Activated T-cell treated with anti-CD3 and anti-CD28 coated beads, Interleukin-2, amount 50 U/mL, for 72 hours (primary cell): ENCODE measurements around the gene ZMAT2. TPM values are rescaled to one million over a fixed set of nuclear protein-coding genes. Genes with fewer than 3 reads are reported as not detected.
A peak's percentile ranks its signal among the peaks of the same experiment; 100 is the strongest.
"Not testable (repeated sequence)": the region's sequence is repeated elsewhere in the genome, so short reads cannot be mapped to it uniquely, and the experiment has no call there.

Experiments
- ATAC-seq, 2 donors: fragments of 150-1000 bp; cut with Tn5 transposase; replicated peaks in 1 of 2; 2 replicates each; pipeline ENCODE4 v1.10.0; 2021; ENCODE audit warnings: moderate library complexity in 2 of 2, mild to moderate bottlenecking in 1 of 2
- DNase-seq, 2 donors: peaks; one replicate each; pipeline ENCODE4 v3.0.0; 2021 to 2022; ENCODE audit warnings: mixed read lengths in 1 of 2
- H3K27ac Mint-ChIP-seq: one replicate; pipeline ENCODE4 v1.8.0; 2022; ENCODE audit warnings: mild to moderate bottlenecking, moderate library complexity, mixed read lengths
- H3K27me3 Mint-ChIP-seq: one replicate; pipeline ENCODE4 v1.8.0; 2022; ENCODE audit warnings: low read depth, mixed read lengths
- H3K36me3 Mint-ChIP-seq, 2 donors: one replicate each; pipeline ENCODE4 v1.8.0; 2022; ENCODE audit warnings: mixed read lengths in 2 of 2, mild to moderate bottlenecking in 1 of 2; ENCODE audit not compliant: insufficient read depth in 2 of 2
- H3K4me1 Mint-ChIP-seq: one replicate; pipeline ENCODE4 v1.8.0; 2022; ENCODE audit warnings: low read depth, mixed read lengths
- H3K4me3 Mint-ChIP-seq, 2 donors: one replicate each; pipeline ENCODE4 v1.8.0; 2022; ENCODE audit warnings: mild to moderate bottlenecking in 2 of 2, mixed read lengths in 2 of 2, moderate library complexity in 2 of 2
- H3K9me3 Mint-ChIP-seq, 2 donors: one replicate each; pipeline ENCODE4 v1.8.0; 2022; ENCODE audit warnings: mixed read lengths in 2 of 2
- total RNA-seq, 2 donors: library from RNA; stranded (reverse); gene quantifications; one replicate each; pipeline ENCODE4 v1.2.3, GENCODE V29; 2022

Gene ZMAT2
- total RNA-seq, 2 donors from 2014 or later, result 44.9 to 53.7 TPM

- Mint-ChIP-seq H3K27me3 (peaks cover 10% of the 10 kb centered on the region), H3K36me3 (no peaks in the 10 kb centered on the region), H3K4me3 (peak overlapping the region in 1 of 2 donors; percentile 1), H3K4me1 (peaks cover 5% of the 10 kb centered on the region), H3K9me3 (no peaks in the 10 kb centered on the region), H3K27ac (peak overlapping the region; percentile 1)
- ATAC-seq, result no peak
- no peak for DNase-seq
Measured at GRCh38 chr5:140718266-140718592, 18.0 kb downstream of the ZMAT2 start.

DNA sequence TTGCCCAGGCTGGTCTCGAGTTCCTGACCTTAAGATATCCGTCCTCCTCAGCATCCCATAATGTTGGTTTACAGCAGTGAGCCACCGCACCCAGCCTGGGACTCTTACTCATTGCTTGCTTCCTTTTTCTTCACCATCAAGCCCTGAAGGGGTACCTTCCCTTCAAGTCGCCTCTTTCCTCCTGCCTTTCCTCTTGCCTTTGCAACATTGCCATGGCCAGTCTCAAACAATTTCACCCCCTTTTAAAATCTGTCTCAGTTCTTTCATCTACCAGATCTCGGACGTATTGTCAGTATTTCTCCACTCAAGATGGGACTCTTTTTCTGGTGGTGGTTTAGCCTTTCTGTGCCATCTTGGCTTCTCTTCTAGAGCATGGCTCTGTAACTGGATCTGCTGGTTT, 20.5 kb downstream of the ZMAT2 start:
- Mint-ChIP-seq H3K27me3 (peaks cover 16% of the 10 kb centered on the region), H3K4me1 (peaks cover 16% of the 10 kb centered on the region)
- H3K27ac Mint-ChIP-seq, result not testable (repeated sequence)

DNA sequence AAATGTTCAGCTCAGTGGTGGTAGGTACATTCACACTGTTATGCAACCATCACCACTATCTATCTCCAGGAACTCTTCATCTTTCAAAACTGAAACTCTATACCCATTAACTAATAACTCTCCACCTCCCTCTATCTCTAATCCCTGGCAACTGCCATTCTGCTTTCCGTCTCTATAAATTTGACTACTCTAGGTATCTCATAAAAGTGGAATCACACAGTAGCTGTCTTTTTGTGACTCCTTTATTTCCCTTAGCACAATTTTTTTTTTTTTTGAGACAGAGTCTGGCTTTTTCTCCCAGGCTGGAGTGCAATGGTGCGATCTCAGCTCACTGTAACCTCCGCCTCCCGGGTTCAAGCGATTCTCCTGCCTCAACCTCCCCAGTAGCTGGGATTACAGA, 21.1 kb downstream of the ZMAT2 start:
- H3K27ac Mint-ChIP-seq, H3K36me3 Mint-ChIP-seq, ATAC-seq, DNase-seq, H3K4me3 Mint-ChIP-seq, H3K9me3 Mint-ChIP-seq: not testable (repeated sequence)
- Mint-ChIP-seq H3K4me1 (peaks cover 23% of the 10 kb centered on the region), H3K27me3 (peaks cover 16% of the 10 kb centered on the region)

More for the DNA sequence above, 20.5 kb downstream of the ZMAT2 start:
- not testable (repeated sequence) for H3K4me3 Mint-ChIP-seq, H3K9me3 Mint-ChIP-seq, DNase-seq, H3K36me3 Mint-ChIP-seq
- peak in 1 of 2 donors; percentile 19 for ATAC-seq

DNA sequence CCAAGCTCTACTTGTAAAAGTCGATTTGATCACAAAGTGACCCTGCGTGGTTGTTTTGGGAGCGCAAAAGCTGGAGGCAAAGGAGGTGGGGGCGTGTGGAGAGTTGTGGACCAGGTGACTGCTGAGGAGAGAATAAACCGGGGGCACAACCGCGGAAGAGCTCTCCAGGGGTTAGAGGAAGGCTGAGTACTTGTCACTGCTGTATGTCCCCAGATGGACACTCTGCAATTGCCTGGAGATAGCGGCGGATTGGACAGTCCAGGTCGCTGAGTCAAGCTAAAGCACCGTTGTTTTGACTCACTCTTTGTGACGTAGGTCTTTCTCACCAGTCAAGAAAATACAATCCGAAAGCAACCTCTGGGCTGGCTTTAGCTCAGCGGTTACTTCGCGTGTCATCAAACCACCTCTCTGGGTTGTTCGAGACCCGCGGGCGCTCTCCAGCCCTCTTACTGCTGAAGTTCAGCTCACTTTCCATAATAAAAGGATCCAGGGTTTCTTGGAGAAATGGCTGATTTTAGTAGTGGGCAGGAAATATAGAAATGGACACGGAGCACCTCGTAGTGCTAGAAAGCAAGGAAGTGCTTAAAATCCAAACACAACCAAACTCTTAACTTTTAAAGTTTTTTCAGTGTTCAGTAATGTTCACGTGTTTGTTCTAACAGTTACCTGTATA, 25.7 kb downstream of the ZMAT2 start:
- H3K36me3 Mint-ChIP-seq, result peaks cover 3 to 4% of the 10 kb centered on the region in 2 donors
- peaks cover 23% of the 10 kb centered on the region for H3K4me1 Mint-ChIP-seq
- H3K27ac Mint-ChIP-seq, result peak overlapping the region; percentile 99
- ATAC-seq (peak; percentile 94 to 96), DNase-seq (peak; percentile 84 to 87)
- peaks cover 2% of the 10 kb centered on the region in 2 donors for H3K9me3 Mint-ChIP-seq
- H3K4me3 Mint-ChIP-seq, result peak overlapping the region; percentile 85 to 87
- H3K27me3 Mint-ChIP-seq, result peaks cover 25% of the 10 kb centered on the region

- DNase-seq, result no peak
- Mint-ChIP-seq H3K9me3 (peaks cover 3 to 4% of the 10 kb centered on the region in 2 donors), H3K27ac (no peak overlapping the region), H3K36me3 (peaks cover 0 to 2% of the 10 kb centered on the region in 2 donors), H3K4me3 (no peak overlapping the region), H3K4me1 (no peaks in the 10 kb centered on the region), H3K27me3 (peaks cover 32% of the 10 kb centered on the region)
- ATAC-seq, result no peak
Measured at GRCh38 chr5:140733098-140733497, 32.9 kb downstream of the ZMAT2 start.

GRCh38 chr5:140734354-140734753, 34.1 kb downstream of the ZMAT2 start:
- Mint-ChIP-seq H3K4me1 (no peaks in the 10 kb centered on the region), H3K36me3 (peaks cover 0 to 2% of the 10 kb centered on the region in 2 donors), H3K4me3 (no peak overlapping the region), H3K9me3 (peaks cover 3 to 4% of the 10 kb centered on the region in 2 donors), H3K27me3 (peaks cover 25% of the 10 kb centered on the region), H3K27ac (no peak overlapping the region)
- no peak for ATAC-seq
- DNase-seq, result no peak

GRCh38 chr5:140737486-140737885, 37.2 kb downstream of the ZMAT2 start:
- Mint-ChIP-seq H3K36me3 (peaks cover 2 to 3% of the 10 kb centered on the region in 2 donors), H3K27ac (no peak overlapping the region), H3K4me1 (no peaks in the 10 kb centered on the region), H3K9me3 (peaks cover 6 to 10% of the 10 kb centered on the region in 2 donors), H3K27me3 (peaks cover 25% of the 10 kb centered on the region), H3K4me3 (no peak overlapping the region)
- DNase-seq, result no peak
- ATAC-seq, result no peak

DNA sequence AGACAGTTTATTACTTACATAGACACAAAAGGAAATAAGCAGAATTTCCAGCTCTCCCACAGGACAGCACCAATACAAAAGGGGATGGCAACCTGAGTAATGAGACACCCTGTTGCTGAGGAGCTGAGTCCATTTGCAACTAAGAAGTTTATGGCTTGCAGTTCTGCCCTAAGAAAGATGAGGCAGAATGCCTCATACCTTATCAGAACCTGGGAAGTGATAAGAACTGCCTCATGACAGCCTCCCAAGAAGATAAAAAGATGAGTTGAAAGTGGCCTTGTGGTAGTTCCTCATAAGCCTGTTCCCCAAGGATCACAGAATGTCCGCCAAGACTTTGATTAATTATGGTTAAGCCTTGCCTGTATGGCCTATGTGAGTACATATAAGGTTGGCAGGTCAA, 41.7 kb downstream of the ZMAT2 start:
- no peaks in the 10 kb centered on the region for H3K4me1 Mint-ChIP-seq
- H3K9me3 Mint-ChIP-seq, result peaks cover 8 to 10% of the 10 kb centered on the region in 2 donors
- peaks cover 2 to 5% of the 10 kb centered on the region in 2 donors for H3K36me3 Mint-ChIP-seq
- no peak overlapping the region for H3K27ac Mint-ChIP-seq
- DNase-seq (no peak), ATAC-seq (no peak)
- H3K4me3 Mint-ChIP-seq, result no peak overlapping the region
- H3K27me3 Mint-ChIP-seq, result peaks cover 6% of the 10 kb centered on the region

- no peaks in the 10 kb centered on the region for H3K27me3 Mint-ChIP-seq
Measured at GRCh38 chr5:140753561-140753960, 53.3 kb downstream of the ZMAT2 start.

More at GRCh38 chr5:140753561-140753960, 53.3 kb downstream of the ZMAT2 start:
- no peak overlapping the region for H3K27ac Mint-ChIP-seq
- DNase-seq (no peak), ATAC-seq (no peak)
- H3K9me3 Mint-ChIP-seq, result peaks cover 41 to 44% of the 10 kb centered on the region in 2 donors
- no peak overlapping the region for H3K4me3 Mint-ChIP-seq
- H3K4me1 Mint-ChIP-seq, result no peaks in the 10 kb centered on the region
- peaks cover 31% of the 10 kb centered on the region in 2 donors for H3K36me3 Mint-ChIP-seq

Other genes starting within 250 kb of the ZMAT2 start
- gene EIF4EBP3, start 152.8 kb upstream of the ZMAT2 start, total RNA-seq, result 10 to 100 TPM; 14.4 to 16.8 TPM
- gene SRA1, start 143.0 kb upstream of the ZMAT2 start, total RNA-seq, result 10 to 100 TPM; 50.8 to 61.1 TPM
- gene APBB3, start 135.8 kb upstream of the ZMAT2 start, total RNA-seq, result 10 to 100 TPM; 33.8 to 38.2 TPM
- 10 to 100 TPM; 52.7 to 69.3 TPM for gene SLC35A4, start 135.6 kb upstream of the ZMAT2 start, total RNA-seq
- under 1 TPM in 1 of 2 donors, not detected in 1; 0.41 TPM for gene CD14, start 67.3 kb upstream of the ZMAT2 start, total RNA-seq
- 10 to 100 TPM; 31.8 to 35.0 TPM for gene TMCO6, start 61.0 kb upstream of the ZMAT2 start, total RNA-seq
- 10 to 100 TPM; 43.3 to 51.6 TPM for gene NDUFA2, start 52.8 kb upstream of the ZMAT2 start, total RNA-seq
- gene IK, start 52.6 kb upstream of the ZMAT2 start, total RNA-seq, result 100 to 1,000 TPM; 121 to 129 TPM
- 10 to 100 TPM; 24.3 to 30.2 TPM for gene WDR55, start 35.5 kb upstream of the ZMAT2 start, total RNA-seq
- 1 to 10 TPM; 3.7 to 4.6 TPM for gene DND1, start 26.9 kb upstream of the ZMAT2 start, total RNA-seq
- gene HARS1, start 9.1 kb upstream of the ZMAT2 start, total RNA-seq, result 10 to 100 TPM; 78.4 to 85.1 TPM
- 10 to 100 TPM; 31.2 to 31.3 TPM for gene HARS2, start 9.0 kb upstream of the ZMAT2 start, total RNA-seq
- not detected for gene PCDHA1, start 85.7 kb downstream of the ZMAT2 start, total RNA-seq
- not detected for gene PCDHA2, start 94.4 kb downstream of the ZMAT2 start, total RNA-seq
- gene PCDHA3, start 100.6 kb downstream of the ZMAT2 start, total RNA-seq, result not detected
- not detected for gene PCDHA4, start 106.6 kb downstream of the ZMAT2 start, total RNA-seq
- gene PCDHA5, start 121.2 kb downstream of the ZMAT2 start, total RNA-seq, result not detected
- gene PCDHA6, start 127.5 kb downstream of the ZMAT2 start, total RNA-seq, result not detected
- gene PCDHA7, start 133.8 kb downstream of the ZMAT2 start, total RNA-seq, result not detected
- gene PCDHA8, start 140.7 kb downstream of the ZMAT2 start, total RNA-seq, result not detected
- gene PCDHA9, start 147.9 kb downstream of the ZMAT2 start, total RNA-seq, result not detected
- not detected for gene PCDHA10, start 155.4 kb downstream of the ZMAT2 start, total RNA-seq
- gene PCDHA11, start 168.5 kb downstream of the ZMAT2 start, total RNA-seq, result not detected
- not detected for gene PCDHA12, start 174.9 kb downstream of the ZMAT2 start, total RNA-seq
- gene PCDHA13, start 181.7 kb downstream of the ZMAT2 start, total RNA-seq, result not detected
- gene PCDHAC1, start 225.9 kb downstream of the ZMAT2 start, total RNA-seq, result not detected